Panc1 (cell line): ENCODE measurements around the gene FOXM1. TPM values are rescaled to one million over a fixed set of nuclear protein-coding genes. Genes with fewer than 3 reads are reported as not detected.

ENCODE experiments used
- ATAC-seq: fragments of 200-7000 bp; cut with Tn5 transposase; 2 replicates; pipeline ENCODE4 v1.9.1; 2020; ENCODE audit warnings: mild to moderate bottlenecking, moderate library complexity
- BruUV-seq: library from RNA; stranded (reverse); fragments of 400-500 nt; replicated peaks from 2 replicates; lab custom pipeline; 2021; lab: Mats Ljungman, UMichigan
- CTCF ChIA-PET: fragments of 300-600 bp; sonication (Branson Sonifier 250); formaldehyde crosslinking; loops from one replicate; lab custom pipeline; 2022; ENCODE audit warnings: antibody characterized with exemption; lab: Charles Lee
- POLR2A ChIA-PET: fragments of 300-600 bp; sonication (Branson Sonifier 250); formaldehyde crosslinking; loops from one replicate; lab custom pipeline; 2022; ENCODE audit warnings: antibody characterized with exemption; lab: Charles Lee
- DNase-seq: peaks from one replicate; pipeline ENCODE4 v3.0.0-alpha.2; 2010; ENCODE audit warnings: low read depth, low spot score
- H3K27ac ChIP-seq: 2 replicates; pipeline ENCODE4 v1.5.1; 2011; ENCODE audit warnings: mild to moderate bottlenecking, low read length, inconsistent platforms
- H3K27me3 ChIP-seq: fragments of 200-500 bp; sonication (Bioruptor generic); 2 replicates; pipeline ENCODE4 v1.6.0; 2014; ENCODE audit warnings: low read length, inconsistent platforms; ENCODE audit not compliant: control insufficient read depth, insufficient read depth
- H3K36me3 ChIP-seq: fragments of 200-500 bp; sonication (Bioruptor generic); 2 replicates; pipeline ENCODE4 v1.5.1; 2014; ENCODE audit warnings: inconsistent platforms, mild to moderate bottlenecking, low read length, moderate library complexity; ENCODE audit not compliant: control insufficient read depth, insufficient read depth
- H3K4me1 ChIP-seq: 2 replicates; pipeline ENCODE4 v1.5.1; 2011; ENCODE audit warnings: inconsistent platforms, mild to moderate bottlenecking, low read length, moderate library complexity; ENCODE audit not compliant: control insufficient read depth, insufficient read depth
- H3K4me3 ChIP-seq, 2 experiments: 2 replicates each; pipeline ENCODE4 v1.5.1; 2011 to 2012; ENCODE audit warnings: low read depth in 2 of 2, low read length in 2 of 2, mild to moderate bottlenecking in 2 of 2, inconsistent platforms in 1 of 2, moderate library complexity in 1 of 2
- H3K9me3 ChIP-seq: fragments of 200-500 bp; sonication (Bioruptor generic); 2 replicates; pipeline ENCODE4 v1.5.1; 2014; ENCODE audit warnings: low read depth, mild to moderate bottlenecking, inconsistent platforms, low read length, moderate library complexity; ENCODE audit not compliant: control insufficient read depth, insufficient read depth
- POLR2AphosphoS5 ChIP-seq: IDR thresholded peaks from 2 replicates; pipeline ENCODE4 v1.6.1; 2012; ENCODE audit warnings: mild to moderate bottlenecking, low read depth, low read length, moderate library complexity
- SIN3A ChIP-seq: IDR thresholded peaks from 2 replicates; pipeline ENCODE4 v1.6.1; 2012; ENCODE audit warnings: low read depth, mild to moderate bottlenecking, low read length, moderate library complexity, borderline replicate concordance; ENCODE audit not compliant: insufficient read depth
- TCF7L2 ChIP-seq: IDR thresholded peaks from 2 replicates; pipeline ENCODE4 v1.6.1; 2011; ENCODE audit warnings: mild to moderate bottlenecking, low read depth, low read length, inconsistent platforms
- in situ Hi-C: cut with HindIII; loops from 2 replicates; pipeline ENCODE4 v1.10.0; 2016; ENCODE audit warnings: low sequenced_read_pairs, low pct_unique_long_range_greater_than_20kb
- intact Hi-C: fragments of 100-400 bp; cut with micrococcal nuclease; formaldehyde crosslinking; loops from one replicate; pipeline ENCODE4 v1.10.0; 2022; ENCODE audit not compliant: unreplicated experiment
- total RNA-seq: library from RNA; stranded (reverse); gene quantifications from one replicate; pipeline ENCODE4 v1.2.1, GENCODE V29; 2021; ENCODE audit not compliant: unreplicated experiment
- TF ChIP-seq, protein P1 (sequence below): fragments of 450-650 bp; IDR thresholded peaks from 2 replicates; pipeline ENCODE4 v1.5.1; 2017; ENCODE audit warnings: mild to moderate bottlenecking
- TF ChIP-seq, protein P2 (sequence below), 2 experiments: IDR thresholded peaks; 2 replicates each; pipeline ENCODE4 v1.6.1; 2011 to 2012; ENCODE audit warnings: low read depth in 2 of 2, control low read depth in 1 of 2, low read length in 1 of 2, mild to moderate bottlenecking in 1 of 2, moderate library complexity in 1 of 2; ENCODE audit not compliant: insufficient read depth in 1 of 2

The FOXM1 gene
- total RNA-seq, 1 experiment from 2014 or later, result 71.2 TPM

DNA sequence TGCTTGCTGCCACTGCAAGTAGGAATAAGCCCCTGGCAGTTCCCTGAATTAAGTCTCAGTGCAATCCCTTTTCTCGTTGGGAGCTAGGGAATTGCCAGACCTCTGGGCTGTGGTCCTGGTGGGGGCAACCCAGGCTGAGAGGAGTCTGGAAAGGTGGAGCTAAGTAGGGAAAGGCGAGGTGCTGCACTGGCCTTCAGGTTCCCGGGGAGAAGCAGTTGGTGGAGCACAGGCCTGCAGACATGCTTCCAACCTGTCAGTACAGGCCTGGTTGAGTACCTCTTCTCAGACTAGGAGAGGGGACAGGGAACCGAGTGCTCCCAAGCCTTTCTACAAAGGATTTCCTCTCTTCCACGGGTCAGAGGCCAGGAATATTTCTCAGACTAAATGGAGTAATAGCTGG is 43.6 kb downstream of the FOXM1 start:
- BruUV-seq, result no TSS peak
- DNase-seq, result no peak
- CTCF ChIA-PET, result no interaction called here
- Histone ChIP-seq H3K9me3 (no peaks in the 10 kb centered on the region), H3K27ac (no peak overlapping the region), H3K36me3 (no peaks in the 10 kb centered on the region), H3K4me1 (no peaks in the 10 kb centered on the region), H3K4me3 (no peak overlapping the region), H3K27me3 (no peaks in the 10 kb centered on the region)
- ATAC-seq, result 0 out of 2 replicates have a peak, but pooled peaks have one; percentile 28
- POLR2A ChIA-PET, result no interaction called here
- no peak for TF ChIP-seq POLR2AphosphoS5
- TF ChIP-seq, protein P1, sequence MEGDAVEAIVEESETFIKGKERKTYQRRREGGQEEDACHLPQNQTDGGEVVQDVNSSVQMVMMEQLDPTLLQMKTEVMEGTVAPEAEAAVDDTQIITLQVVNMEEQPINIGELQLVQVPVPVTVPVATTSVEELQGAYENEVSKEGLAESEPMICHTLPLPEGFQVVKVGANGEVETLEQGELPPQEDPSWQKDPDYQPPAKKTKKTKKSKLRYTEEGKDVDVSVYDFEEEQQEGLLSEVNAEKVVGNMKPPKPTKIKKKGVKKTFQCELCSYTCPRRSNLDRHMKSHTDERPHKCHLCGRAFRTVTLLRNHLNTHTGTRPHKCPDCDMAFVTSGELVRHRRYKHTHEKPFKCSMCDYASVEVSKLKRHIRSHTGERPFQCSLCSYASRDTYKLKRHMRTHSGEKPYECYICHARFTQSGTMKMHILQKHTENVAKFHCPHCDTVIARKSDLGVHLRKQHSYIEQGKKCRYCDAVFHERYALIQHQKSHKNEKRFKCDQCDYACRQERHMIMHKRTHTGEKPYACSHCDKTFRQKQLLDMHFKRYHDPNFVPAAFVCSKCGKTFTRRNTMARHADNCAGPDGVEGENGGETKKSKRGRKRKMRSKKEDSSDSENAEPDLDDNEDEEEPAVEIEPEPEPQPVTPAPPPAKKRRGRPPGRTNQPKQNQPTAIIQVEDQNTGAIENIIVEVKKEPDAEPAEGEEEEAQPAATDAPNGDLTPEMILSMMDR, result no peak
- TF ChIP-seq TCF7L2, result no peak
- intact Hi-C loops, result no loop called here
- in situ Hi-C loops, result no loop called here

DNA sequence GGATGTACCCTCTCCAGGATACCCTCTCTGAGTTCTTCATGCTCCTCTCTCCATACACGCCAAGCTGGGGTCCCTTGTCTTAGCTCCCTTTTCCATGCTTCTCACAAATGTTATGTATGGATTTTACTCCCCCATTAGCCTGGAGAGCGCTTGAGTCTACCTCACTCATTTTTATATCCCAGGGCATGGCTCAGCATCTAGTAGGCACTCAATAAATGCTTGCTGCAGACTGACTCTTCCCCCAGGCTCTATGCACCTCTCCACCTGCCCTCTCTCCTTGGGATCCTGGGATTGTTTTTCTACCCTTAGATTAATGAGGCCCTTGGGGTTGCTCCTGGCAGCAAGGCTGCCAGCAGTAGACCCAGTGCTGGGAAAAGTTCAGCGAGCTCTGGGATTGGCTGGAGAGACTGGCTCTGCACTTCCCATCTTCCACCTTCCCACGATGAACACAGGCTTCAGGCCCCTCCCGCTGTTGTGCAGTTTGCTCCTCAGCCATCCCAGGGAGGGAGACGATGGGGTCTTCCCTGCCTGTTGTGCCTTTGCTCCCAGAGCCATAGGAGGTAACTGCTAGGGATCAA is 44.3 kb downstream of the FOXM1 start:
- no peak for ATAC-seq
- Histone ChIP-seq H3K4me1 (no peaks in the 10 kb centered on the region), H3K4me3 (no peak overlapping the region), H3K9me3 (no peaks in the 10 kb centered on the region), H3K27ac (no peak overlapping the region), H3K36me3 (no peaks in the 10 kb centered on the region), H3K27me3 (no peaks in the 10 kb centered on the region)
- in situ Hi-C loops, result no loop called here
- no TSS peak for BruUV-seq
- ChIA-PET CTCF (no interaction called here), POLR2A (no interaction called here)
- intact Hi-C loops, result no loop called here
- DNase-seq, result no peak
- TF ChIP-seq SIN3A (no peak), POLR2AphosphoS5 (no peak), TCF7L2 (no peak)
- TF ChIP-seq, protein P2, sequence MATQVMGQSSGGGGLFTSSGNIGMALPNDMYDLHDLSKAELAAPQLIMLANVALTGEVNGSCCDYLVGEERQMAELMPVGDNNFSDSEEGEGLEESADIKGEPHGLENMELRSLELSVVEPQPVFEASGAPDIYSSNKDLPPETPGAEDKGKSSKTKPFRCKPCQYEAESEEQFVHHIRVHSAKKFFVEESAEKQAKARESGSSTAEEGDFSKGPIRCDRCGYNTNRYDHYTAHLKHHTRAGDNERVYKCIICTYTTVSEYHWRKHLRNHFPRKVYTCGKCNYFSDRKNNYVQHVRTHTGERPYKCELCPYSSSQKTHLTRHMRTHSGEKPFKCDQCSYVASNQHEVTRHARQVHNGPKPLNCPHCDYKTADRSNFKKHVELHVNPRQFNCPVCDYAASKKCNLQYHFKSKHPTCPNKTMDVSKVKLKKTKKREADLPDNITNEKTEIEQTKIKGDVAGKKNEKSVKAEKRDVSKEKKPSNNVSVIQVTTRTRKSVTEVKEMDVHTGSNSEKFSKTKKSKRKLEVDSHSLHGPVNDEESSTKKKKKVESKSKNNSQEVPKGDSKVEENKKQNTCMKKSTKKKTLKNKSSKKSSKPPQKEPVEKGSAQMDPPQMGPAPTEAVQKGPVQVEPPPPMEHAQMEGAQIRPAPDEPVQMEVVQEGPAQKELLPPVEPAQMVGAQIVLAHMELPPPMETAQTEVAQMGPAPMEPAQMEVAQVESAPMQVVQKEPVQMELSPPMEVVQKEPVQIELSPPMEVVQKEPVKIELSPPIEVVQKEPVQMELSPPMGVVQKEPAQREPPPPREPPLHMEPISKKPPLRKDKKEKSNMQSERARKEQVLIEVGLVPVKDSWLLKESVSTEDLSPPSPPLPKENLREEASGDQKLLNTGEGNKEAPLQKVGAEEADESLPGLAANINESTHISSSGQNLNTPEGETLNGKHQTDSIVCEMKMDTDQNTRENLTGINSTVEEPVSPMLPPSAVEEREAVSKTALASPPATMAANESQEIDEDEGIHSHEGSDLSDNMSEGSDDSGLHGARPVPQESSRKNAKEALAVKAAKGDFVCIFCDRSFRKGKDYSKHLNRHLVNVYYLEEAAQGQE (IDR thresholded peaks at IDR 0.05; ENCODE audit: insufficient read depth in 1 of 2, low read depth in 2 of 2, low read length in 1 of 2), result no peak
- TF ChIP-seq, protein P1, result no peak
